IMR-90 (cell line): ENCODE measurements around the gene A4GALT. TPM values are rescaled to one million over a fixed set of nuclear protein-coding genes. Genes with fewer than 3 reads are reported as not detected.

ENCODE experiments used
- ATAC-seq: fragments of 200-7000 bp; cut with Tn5 transposase; 2 replicates; pipeline ENCODE4 v1.9.1; 2020; ENCODE audit warnings: low read depth, mild to moderate bottlenecking, moderate library complexity
- BruUV-seq: library from RNA; stranded (reverse); fragments of 400-500 nt; replicated peaks from 2 replicates; lab custom pipeline; 2021; lab: Mats Ljungman, UMichigan
- CTCF ChIA-PET: fragments of 300-600 bp; formaldehyde crosslinking; extraction: SDS; loops from one replicate; lab custom pipeline; 2021; ENCODE audit warnings: antibody characterized with exemption; lab: Yijun Ruan, JAX
- POLR2A ChIA-PET: fragments of 300-600 bp; sonication (Branson Sonifier 250); formaldehyde crosslinking; loops from one replicate; lab custom pipeline; 2022; ENCODE audit warnings: antibody characterized with exemption; ENCODE audit not compliant: unreplicated experiment; lab: Charles Lee
- DNase-seq: peaks from one replicate; pipeline ENCODE4 v3.0.0; 2013
- H2AFZ ChIP-seq: replicated peaks from 2 replicates; pipeline ENCODE3; 2013; ENCODE audit warnings: low read length, mild to moderate bottlenecking; ENCODE audit not compliant: poor library complexity
- H2AK5ac ChIP-seq: 2 replicates; pipeline ENCODE4 v1.6.1; 2013; ENCODE audit warnings: low read depth, low read length, inconsistent platforms
- H2AK9ac ChIP-seq: replicated peaks from 2 replicates; pipeline ENCODE3; 2013; ENCODE audit warnings: mild to moderate bottlenecking, low read depth, low read length, moderate library complexity; ENCODE audit not compliant: poor library complexity
- H2BK120ac ChIP-seq: 2 replicates; pipeline ENCODE4 v1.6.1; 2013; ENCODE audit warnings: low read depth, low read length, inconsistent platforms
- H2BK15ac ChIP-seq: 3 replicates; pipeline ENCODE4 v1.6.1; 2013; ENCODE audit warnings: low read depth, low read length, inconsistent platforms
- H2BK20ac ChIP-seq: 2 replicates; pipeline ENCODE4 v1.6.1; 2013; ENCODE audit warnings: low read depth, mild to moderate bottlenecking, inconsistent platforms, low read length, moderate library complexity
- H2BK5ac ChIP-seq: 2 replicates; pipeline ENCODE4 v1.6.1; 2013; ENCODE audit warnings: mild to moderate bottlenecking, low read depth, low read length, inconsistent platforms; ENCODE audit not compliant: poor library complexity, severe bottlenecking
- H3K14ac ChIP-seq: replicated peaks from 2 replicates; pipeline ENCODE4 v1.6.1; 2013; ENCODE audit warnings: low read depth, low read length, inconsistent platforms
- H3K18ac ChIP-seq: 2 replicates; pipeline ENCODE4 v1.6.1; 2013; ENCODE audit warnings: low read depth, low read length, control low read depth
- H3K23ac ChIP-seq: 2 replicates; pipeline ENCODE4 v1.6.1; 2013; ENCODE audit warnings: low read depth, low read length, inconsistent platforms
- H3K27ac ChIP-seq: 2 replicates; pipeline ENCODE4 v1.5.1; 2013; ENCODE audit warnings: mild to moderate bottlenecking, control low read depth, low read length; ENCODE audit not compliant: insufficient read depth
- H3K27me3 ChIP-seq: 2 replicates; pipeline ENCODE4 v1.6.1; 2013; ENCODE audit warnings: low read length; ENCODE audit not compliant: control insufficient read depth, insufficient read depth
- H3K36me3 ChIP-seq: 2 replicates; pipeline ENCODE4 v1.6.1; 2013; ENCODE audit warnings: low read length, mixed read lengths; ENCODE audit not compliant: control insufficient read depth, insufficient read depth
- H3K4ac ChIP-seq: 2 replicates; pipeline ENCODE4 v1.6.1; 2013; ENCODE audit warnings: low read depth, low read length, inconsistent platforms
- H3K4me1 ChIP-seq: 2 replicates; pipeline ENCODE4 v1.6.1; 2013; ENCODE audit warnings: low read length, mixed read lengths; ENCODE audit not compliant: control insufficient read depth, insufficient read depth
- H3K4me2 ChIP-seq: 2 replicates; pipeline ENCODE4 v1.6.1; 2013; ENCODE audit warnings: low read depth, mild to moderate bottlenecking, control low read depth, low read length, moderate library complexity
- H3K4me3 ChIP-seq: 2 replicates; pipeline ENCODE4 v1.5.1; 2013; ENCODE audit warnings: low read depth, mild to moderate bottlenecking, control low read depth, low read length, moderate library complexity; ENCODE audit not compliant: insufficient read depth
- H3K56ac ChIP-seq: 2 replicates; pipeline ENCODE4 v1.6.1; 2013; ENCODE audit warnings: low read length, inconsistent platforms; ENCODE audit not compliant: insufficient read depth; ENCODE audit errors: extremely low read depth
- H3K79me1 ChIP-seq, 2 experiments: 2 replicates each; pipeline ENCODE4 v1.6.1; 2013; ENCODE audit warnings: low read length in 2 of 2, inconsistent platforms in 1 of 2, low read depth in 1 of 2
- H3K9ac ChIP-seq: 2 replicates; pipeline ENCODE4 v1.6.1; 2013; ENCODE audit warnings: low read depth, low read length, control low read depth
- H3K9me1 ChIP-seq: 2 replicates; pipeline ENCODE4 v1.6.1; 2013; ENCODE audit warnings: low read length, inconsistent platforms; ENCODE audit not compliant: insufficient read depth
- H3K9me3 ChIP-seq: 2 replicates; pipeline ENCODE4 v1.6.1; 2013; ENCODE audit warnings: low read length; ENCODE audit not compliant: control insufficient read depth, insufficient read depth
- H4K20me1 ChIP-seq: 2 replicates; pipeline ENCODE4 v1.6.1; 2013; ENCODE audit warnings: low read length, inconsistent platforms; ENCODE audit not compliant: insufficient read depth
- H4K5ac ChIP-seq: 2 replicates; pipeline ENCODE4 v1.6.1; 2013; ENCODE audit warnings: mild to moderate bottlenecking, low read depth, low read length, control low read depth
- H4K8ac ChIP-seq, 2 experiments: 2 replicates each; pipeline ENCODE4 v1.6.1; 2013; ENCODE audit warnings: low read depth in 2 of 2, low read length in 2 of 2, control low read depth in 1 of 2, inconsistent platforms in 1 of 2
- H4K91ac ChIP-seq: 2 replicates; pipeline ENCODE4 v1.6.1; 2013; ENCODE audit warnings: low read depth, low read length, inconsistent platforms; ENCODE audit not compliant: insufficient read depth
- CEBPB ChIP-seq: IDR thresholded peaks from 2 replicates; pipeline ENCODE4 v1.6.1; 2012; ENCODE audit warnings: low read depth, low read length, improper control_type of control experiment
- ELK1 ChIP-seq: fragments of 150-350 bp; IDR thresholded peaks from 2 replicates; pipeline ENCODE4 v1.6.1; 2016; ENCODE audit warnings: low read depth, mild to moderate bottlenecking, low read length, moderate library complexity, borderline replicate concordance
- MAFK ChIP-seq: IDR thresholded peaks from 2 replicates; pipeline ENCODE4 v1.6.1; 2012; ENCODE audit warnings: low read depth, low read length, improper control_type of control experiment
- MAZ ChIP-seq: IDR thresholded peaks from 2 replicates; pipeline ENCODE4 v1.6.1; 2012; ENCODE audit warnings: low read depth, mild to moderate bottlenecking, low read length, improper control_type of control experiment, moderate library complexity, borderline replicate concordance
- MXI1 ChIP-seq: IDR thresholded peaks from 2 replicates; pipeline ENCODE4 v1.6.1; 2012; ENCODE audit warnings: low read depth, mild to moderate bottlenecking, low read length, moderate library complexity, borderline replicate concordance
- NFE2L2 ChIP-seq: fragments of 150-350 bp; IDR thresholded peaks from 2 replicates; pipeline ENCODE4 v1.6.1; 2016; ENCODE audit warnings: low read depth, mild to moderate bottlenecking, low read length
- RCOR1 ChIP-seq: IDR thresholded peaks from 2 replicates; pipeline ENCODE4 v1.6.1; 2012; ENCODE audit warnings: mild to moderate bottlenecking, low read length, improper control_type of control experiment; ENCODE audit not compliant: insufficient replicate concordance
- USF2 ChIP-seq: fragments of 150-350 bp; IDR thresholded peaks from 2 replicates; pipeline ENCODE4 v1.6.1; 2017; ENCODE audit warnings: mild to moderate bottlenecking, antibody characterized with exemption, low read length, low read depth
- WGBS, 2 experiments: methylation state at CpG; one replicate each; pipeline versions ENCODE4 v1.1.5 to v1.1.7; 2013; ENCODE audit warnings: missing lambda C conversion rate in 2 of 2; ENCODE audit not compliant: insufficient read length in 1 of 2; ENCODE audit errors: extremely low coverage in 2 of 2; 5-methylcytosine and 5-hydroxymethylcytosine counted together
- dilution Hi-C: fragments of 300-500 bp; cut with HindIII; formaldehyde crosslinking; loops from one replicate; pipeline ENCODE4 v1.14.3; 2018; ENCODE audit warnings: low sequenced_read_pairs; ENCODE audit not compliant: unreplicated experiment
- in situ Hi-C: fragments of 300-500 bp; cut with MboI; formaldehyde crosslinking; loops from 3 replicates; pipeline ENCODE4 v1.14.3; 2019; ENCODE audit warnings: low sequenced_read_pairs, inconsistent platforms, mixed read lengths
- intact Hi-C: fragments of 100-400 bp; cut with micrococcal nuclease; formaldehyde crosslinking; loops from 2 replicates; pipeline ENCODE4 v1.10.0; 2022
- polyA plus RNA-seq, 3 experiments: library from polyadenylated mRNA; depleted of rRNA; stranded (reverse); fragments of >200 nt; gene quantifications; 2 replicates each; pipeline ENCODE4 v1.2.3, GENCODE V29; 2012; ENCODE audit warnings: low replicate concordance in 1 of 3
- total RNA-seq: library from RNA; depleted of rRNA; stranded (reverse); fragments of >200 nt; gene quantifications from 2 replicates; pipeline ENCODE4 v1.2.3, GENCODE V29; 2012

The A4GALT gene
- total and polyA plus RNA-seq, 2 of the 4 experiments (the other 2 are of a cell fraction): 1.6 to 6.1 TPM

GRCh38 chr22:42643634-42644421, 76.8 kb downstream of the A4GALT start (continued):
- TF ChIP-seq MAFK: no peak
- no peak for TF ChIP-seq CEBPB

- Histone ChIP-seq H4K20me1 (peaks cover 68% of the 10 kb centered on the region), H3K27ac (no peak overlapping the region), H3K27me3 (no peaks in the 10 kb centered on the region), H3K18ac (no peak overlapping the region), H4K5ac (no peak overlapping the region), H3K23ac (no peak overlapping the region), H3K4me3 (no peak overlapping the region), H2BK20ac (no peak overlapping the region), H2AK5ac (no peak overlapping the region), H3K36me3 (no peaks in the 10 kb centered on the region), H2BK5ac (no peak overlapping the region), H3K9ac (no peak overlapping the region), H4K8ac (no peak overlapping the region), H2BK120ac (no peak overlapping the region), H4K91ac (no peak overlapping the region), H3K9me3 (no peaks in the 10 kb centered on the region), H2AK9ac (peak overlapping the region; percentile 73), H3K4me1 (peaks cover 35% of the 10 kb centered on the region), H3K9me1 (peaks cover 26% of the 10 kb centered on the region), H2AFZ (no peak overlapping the region), H3K14ac (no peak overlapping the region), H2BK15ac (no peak overlapping the region), H3K56ac (no peak overlapping the region), H3K4me2 (no peak overlapping the region), H3K4ac (no peak overlapping the region), H3K79me1 (peaks cover 9 to 82% of the 10 kb centered on the region in 2 experiments; a peak in 3 of 4 replicates)
- dilution Hi-C loops (no loop called here), intact Hi-C loops (no loop called here), in situ Hi-C loops (no loop called here)
- no TSS peak for BruUV-seq
- ChIA-PET POLR2A (interaction anchor here (1.2 kb wide), 1 partner anchor 28 kb away, joined by 8 read pairs; the partner anchor contains the start of gene POLDIP3), CTCF (no interaction called here)
- TF ChIP-seq RCOR1 (no peak), ELK1 (no peak), MXI1 (no peak), MAZ (no peak), USF2 (no peak), NFE2L2 (no peak), CEBPB (no peak)
- ATAC-seq (no peak), DNase-seq (no peak)
- WGBS, 2 experiments: 100% methylated on average over 1 of the region's 12 CpGs; no CpG with 5 or more reads in 1 of the 2 experiments
Measured at GRCh38 chr22:42642806-42643633, 77.7 kb downstream of the A4GALT start.
